ENCODE data around the gene TOB2.

The TOB2 gene

GRCh38 chr22:41448189-41448808, 1.7 kb upstream of the TOB2 start (continued):
- TF ChIP-seq, protein P1, sequence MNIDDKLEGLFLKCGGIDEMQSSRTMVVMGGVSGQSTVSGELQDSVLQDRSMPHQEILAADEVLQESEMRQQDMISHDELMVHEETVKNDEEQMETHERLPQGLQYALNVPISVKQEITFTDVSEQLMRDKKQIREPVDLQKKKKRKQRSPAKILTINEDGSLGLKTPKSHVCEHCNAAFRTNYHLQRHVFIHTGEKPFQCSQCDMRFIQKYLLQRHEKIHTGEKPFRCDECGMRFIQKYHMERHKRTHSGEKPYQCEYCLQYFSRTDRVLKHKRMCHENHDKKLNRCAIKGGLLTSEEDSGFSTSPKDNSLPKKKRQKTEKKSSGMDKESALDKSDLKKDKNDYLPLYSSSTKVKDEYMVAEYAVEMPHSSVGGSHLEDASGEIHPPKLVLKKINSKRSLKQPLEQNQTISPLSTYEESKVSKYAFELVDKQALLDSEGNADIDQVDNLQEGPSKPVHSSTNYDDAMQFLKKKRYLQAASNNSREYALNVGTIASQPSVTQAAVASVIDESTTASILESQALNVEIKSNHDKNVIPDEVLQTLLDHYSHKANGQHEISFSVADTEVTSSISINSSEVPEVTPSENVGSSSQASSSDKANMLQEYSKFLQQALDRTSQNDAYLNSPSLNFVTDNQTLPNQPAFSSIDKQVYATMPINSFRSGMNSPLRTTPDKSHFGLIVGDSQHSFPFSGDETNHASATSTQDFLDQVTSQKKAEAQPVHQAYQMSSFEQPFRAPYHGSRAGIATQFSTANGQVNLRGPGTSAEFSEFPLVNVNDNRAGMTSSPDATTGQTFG (tag by site-specific recombination; IDR thresholded peaks at IDR 0.05; ENCODE audit: borderline replicate concordance) = peak; percentile 78; the same call in 1 of the 2 replicates
- TF ChIP-seq, protein P2, sequence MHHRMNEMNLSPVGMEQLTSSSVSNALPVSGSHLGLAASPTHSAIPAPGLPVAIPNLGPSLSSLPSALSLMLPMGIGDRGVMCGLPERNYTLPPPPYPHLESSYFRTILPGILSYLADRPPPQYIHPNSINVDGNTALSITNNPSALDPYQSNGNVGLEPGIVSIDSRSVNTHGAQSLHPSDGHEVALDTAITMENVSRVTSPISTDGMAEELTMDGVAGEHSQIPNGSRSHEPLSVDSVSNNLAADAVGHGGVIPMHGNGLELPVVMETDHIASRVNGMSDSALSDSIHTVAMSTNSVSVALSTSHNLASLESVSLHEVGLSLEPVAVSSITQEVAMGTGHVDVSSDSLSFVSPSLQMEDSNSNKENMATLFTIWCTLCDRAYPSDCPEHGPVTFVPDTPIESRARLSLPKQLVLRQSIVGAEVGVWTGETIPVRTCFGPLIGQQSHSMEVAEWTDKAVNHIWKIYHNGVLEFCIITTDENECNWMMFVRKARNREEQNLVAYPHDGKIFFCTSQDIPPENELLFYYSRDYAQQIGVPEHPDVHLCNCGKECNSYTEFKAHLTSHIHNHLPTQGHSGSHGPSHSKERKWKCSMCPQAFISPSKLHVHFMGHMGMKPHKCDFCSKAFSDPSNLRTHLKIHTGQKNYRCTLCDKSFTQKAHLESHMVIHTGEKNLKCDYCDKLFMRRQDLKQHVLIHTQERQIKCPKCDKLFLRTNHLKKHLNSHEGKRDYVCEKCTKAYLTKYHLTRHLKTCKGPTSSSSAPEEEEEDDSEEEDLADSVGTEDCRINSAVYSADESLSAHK (tag by site-specific recombination; IDR thresholded peaks at IDR 0.05) = peak; percentile 69
- TF ChIP-seq ZBTB48 (tag by site-specific recombination; IDR thresholded peaks at IDR 0.05) (peak; percentile 89), SP2 (tag by site-specific recombination; IDR thresholded peaks at IDR 0.05) (peak; percentile 95), FEZF1 (tag by site-specific recombination; IDR thresholded peaks at IDR 0.05) (peak; percentile 38), ZNF335 (tag by site-specific recombination; conservative IDR thresholded peaks at IDR 0.05) (peak; percentile 83), ZFHX2 (tag by site-specific recombination; conservative IDR thresholded peaks at IDR 0.05) (peak; percentile 88), ZNF488 (tag by site-specific recombination; IDR thresholded peaks at IDR 0.05) (no peak), ZNF140 (tag by site-specific recombination; IDR thresholded peaks at IDR 0.05) (no peak), ZNF2 (tag by site-specific recombination; IDR thresholded peaks at IDR 0.05) (peak; percentile 46; the same call in 1 of the 2 replicates), EGR2 (tag by site-specific recombination; IDR thresholded peaks at IDR 0.05; ENCODE audit: low read depth) (peak; percentile 91), ZBTB11 (tag by site-specific recombination; conservative IDR thresholded peaks at IDR 0.05; ENCODE audit: low read depth) (peak; percentile 55), ZBTB8A (tag by site-specific recombination; IDR thresholded peaks at IDR 0.05) (peak; percentile 70; the same call in 1 of the 2 replicates), ZNF398 (tag by site-specific recombination; IDR thresholded peaks at IDR 0.05) (peak; percentile 99), GFI1B (tag by site-specific recombination; IDR thresholded peaks at IDR 0.05) (no peak), SP7 (tag by site-specific recombination; IDR thresholded peaks at IDR 0.05) (peak; percentile 91), OVOL3 (tag by site-specific recombination; IDR thresholded peaks at IDR 0.05) (0 out of 2 replicates have a peak, but pooled peaks have one; percentile 72), ZNF623 (tag by site-specific recombination; IDR thresholded peaks at IDR 0.05) (peak; percentile 57; the same call in 1 of the 2 replicates), ZNF391 (tag by site-specific recombination; IDR thresholded peaks at IDR 0.05; ENCODE audit: borderline replicate concordance, low read depth) (peak; percentile 95; the same call in 1 of the 2 replicates)
- TF ChIP-seq, protein P3, sequence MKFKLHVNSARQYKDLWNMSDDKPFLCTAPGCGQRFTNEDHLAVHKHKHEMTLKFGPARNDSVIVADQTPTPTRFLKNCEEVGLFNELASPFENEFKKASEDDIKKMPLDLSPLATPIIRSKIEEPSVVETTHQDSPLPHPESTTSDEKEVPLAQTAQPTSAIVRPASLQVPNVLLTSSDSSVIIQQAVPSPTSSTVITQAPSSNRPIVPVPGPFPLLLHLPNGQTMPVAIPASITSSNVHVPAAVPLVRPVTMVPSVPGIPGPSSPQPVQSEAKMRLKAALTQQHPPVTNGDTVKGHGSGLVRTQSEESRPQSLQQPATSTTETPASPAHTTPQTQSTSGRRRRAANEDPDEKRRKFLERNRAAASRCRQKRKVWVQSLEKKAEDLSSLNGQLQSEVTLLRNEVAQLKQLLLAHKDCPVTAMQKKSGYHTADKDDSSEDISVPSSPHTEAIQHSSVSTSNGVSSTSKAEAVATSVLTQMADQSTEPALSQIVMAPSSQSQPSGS (tag by site-specific recombination; IDR thresholded peaks at IDR 0.05; ENCODE audit: low read depth) = peak; percentile 60; the same call in 1 of the 2 replicates
- TF ChIP-seq, protein P4, sequence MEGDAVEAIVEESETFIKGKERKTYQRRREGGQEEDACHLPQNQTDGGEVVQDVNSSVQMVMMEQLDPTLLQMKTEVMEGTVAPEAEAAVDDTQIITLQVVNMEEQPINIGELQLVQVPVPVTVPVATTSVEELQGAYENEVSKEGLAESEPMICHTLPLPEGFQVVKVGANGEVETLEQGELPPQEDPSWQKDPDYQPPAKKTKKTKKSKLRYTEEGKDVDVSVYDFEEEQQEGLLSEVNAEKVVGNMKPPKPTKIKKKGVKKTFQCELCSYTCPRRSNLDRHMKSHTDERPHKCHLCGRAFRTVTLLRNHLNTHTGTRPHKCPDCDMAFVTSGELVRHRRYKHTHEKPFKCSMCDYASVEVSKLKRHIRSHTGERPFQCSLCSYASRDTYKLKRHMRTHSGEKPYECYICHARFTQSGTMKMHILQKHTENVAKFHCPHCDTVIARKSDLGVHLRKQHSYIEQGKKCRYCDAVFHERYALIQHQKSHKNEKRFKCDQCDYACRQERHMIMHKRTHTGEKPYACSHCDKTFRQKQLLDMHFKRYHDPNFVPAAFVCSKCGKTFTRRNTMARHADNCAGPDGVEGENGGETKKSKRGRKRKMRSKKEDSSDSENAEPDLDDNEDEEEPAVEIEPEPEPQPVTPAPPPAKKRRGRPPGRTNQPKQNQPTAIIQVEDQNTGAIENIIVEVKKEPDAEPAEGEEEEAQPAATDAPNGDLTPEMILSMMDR (tag by site-specific recombination; IDR thresholded peaks at IDR 0.05) = 0 out of 2 replicates have a peak, but pooled peaks have one; percentile 14
- TF ChIP-seq, protein P5, sequence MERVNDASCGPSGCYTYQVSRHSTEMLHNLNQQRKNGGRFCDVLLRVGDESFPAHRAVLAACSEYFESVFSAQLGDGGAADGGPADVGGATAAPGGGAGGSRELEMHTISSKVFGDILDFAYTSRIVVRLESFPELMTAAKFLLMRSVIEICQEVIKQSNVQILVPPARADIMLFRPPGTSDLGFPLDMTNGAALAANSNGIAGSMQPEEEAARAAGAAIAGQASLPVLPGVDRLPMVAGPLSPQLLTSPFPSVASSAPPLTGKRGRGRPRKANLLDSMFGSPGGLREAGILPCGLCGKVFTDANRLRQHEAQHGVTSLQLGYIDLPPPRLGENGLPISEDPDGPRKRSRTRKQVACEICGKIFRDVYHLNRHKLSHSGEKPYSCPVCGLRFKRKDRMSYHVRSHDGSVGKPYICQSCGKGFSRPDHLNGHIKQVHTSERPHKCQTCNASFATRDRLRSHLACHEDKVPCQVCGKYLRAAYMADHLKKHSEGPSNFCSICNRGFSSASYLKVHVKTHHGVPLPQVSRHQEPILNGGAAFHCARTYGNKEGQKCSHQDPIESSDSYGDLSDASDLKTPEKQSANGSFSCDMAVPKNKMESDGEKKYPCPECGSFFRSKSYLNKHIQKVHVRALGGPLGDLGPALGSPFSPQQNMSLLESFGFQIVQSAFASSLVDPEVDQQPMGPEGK (tag by site-specific recombination; IDR thresholded peaks at IDR 0.05) = peak; percentile 100
